Erythroblast (primary cell): ENCODE results near the gene ZNF469.

Experiments
- GATA1 ChIP-seq: IDR thresholded peaks from 2 replicates; pipeline ENCODE4 v1.6.1; 2011; ENCODE audit warnings: low read depth, mild to moderate bottlenecking, control low read depth, low read length, moderate library complexity
- POLR2A ChIP-seq: IDR thresholded peaks from 2 replicates; pipeline ENCODE4 v1.6.1; 2011; ENCODE audit warnings: mild to moderate bottlenecking, low read length

DNA sequence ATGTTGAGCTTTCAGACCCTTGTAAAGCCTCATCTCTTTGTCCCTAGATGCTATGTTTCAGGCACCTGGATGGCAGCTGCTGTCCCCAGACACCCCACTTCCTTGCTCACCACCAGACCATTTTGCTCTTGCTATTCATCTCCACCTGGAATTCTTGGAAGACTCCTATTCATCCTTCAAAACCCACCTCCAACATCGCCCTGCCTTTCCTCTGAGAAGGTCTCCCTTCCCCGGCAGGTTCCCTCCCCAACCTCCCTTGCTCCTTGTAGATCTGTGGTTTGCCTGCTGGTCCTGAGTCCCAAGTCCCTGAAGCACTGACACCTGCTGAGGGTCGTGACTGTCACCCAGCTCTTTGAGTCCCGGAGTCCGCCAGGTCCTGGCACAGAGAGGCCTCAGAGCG, 9.9 kb downstream of the ZNF469 start:
- no peak for TF ChIP-seq POLR2A
- TF ChIP-seq GATA1: no peak
